GM19035 (cell line): ENCODE measurements around the gene NFIX.

ENCODE experiments used
- ATAC-seq: cut with Tn5 transposase; IDR thresholded peaks from one replicate; pipeline ENCODE4 v1.9.1; 2021; ENCODE audit not compliant: unreplicated experiment

Gene NFIX

DNA sequence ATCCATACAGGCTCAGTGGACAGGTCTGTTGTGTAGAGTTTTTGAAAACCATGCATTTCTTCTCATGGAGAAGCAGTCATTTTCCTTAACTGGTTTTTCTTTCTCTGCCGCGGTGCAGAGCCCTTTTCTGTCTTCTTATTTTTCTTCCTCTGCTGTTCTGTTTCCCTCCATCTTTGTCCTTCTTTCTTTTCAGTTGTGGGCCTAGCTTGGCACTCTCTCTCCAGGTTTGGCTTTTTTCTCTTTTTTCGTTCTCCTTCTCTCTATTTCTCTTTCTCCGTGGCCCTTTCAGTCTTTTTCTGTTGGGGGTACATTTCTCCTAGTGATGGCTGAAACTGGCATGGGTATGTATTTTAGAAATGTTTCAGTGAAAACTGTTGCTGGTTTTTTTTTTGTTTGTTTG lies 24.1 kb downstream of the NFIX start:
- ATAC-seq: no peak

DNA sequence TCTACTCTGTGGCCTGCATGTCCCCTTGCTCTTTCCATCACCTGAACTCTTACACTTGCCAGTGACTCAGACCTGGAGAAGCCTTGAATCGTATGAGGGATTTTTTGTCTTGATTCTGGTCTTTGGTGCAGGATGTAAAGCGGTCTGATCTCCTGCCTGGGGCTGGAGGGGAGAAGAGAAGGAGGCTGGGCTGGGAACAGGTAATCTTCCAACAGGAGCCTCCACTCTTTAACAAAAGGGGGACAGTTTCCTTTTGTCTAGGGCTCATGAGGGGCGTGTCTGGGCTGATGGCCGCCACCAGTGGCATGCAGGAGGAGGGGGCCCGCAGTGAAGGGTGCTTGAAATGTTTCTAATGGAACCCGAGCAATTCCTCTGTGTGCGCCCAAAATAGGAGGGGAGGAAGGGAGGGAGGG lies 24.7 kb downstream of the NFIX start:
- no peak for ATAC-seq

DNA sequence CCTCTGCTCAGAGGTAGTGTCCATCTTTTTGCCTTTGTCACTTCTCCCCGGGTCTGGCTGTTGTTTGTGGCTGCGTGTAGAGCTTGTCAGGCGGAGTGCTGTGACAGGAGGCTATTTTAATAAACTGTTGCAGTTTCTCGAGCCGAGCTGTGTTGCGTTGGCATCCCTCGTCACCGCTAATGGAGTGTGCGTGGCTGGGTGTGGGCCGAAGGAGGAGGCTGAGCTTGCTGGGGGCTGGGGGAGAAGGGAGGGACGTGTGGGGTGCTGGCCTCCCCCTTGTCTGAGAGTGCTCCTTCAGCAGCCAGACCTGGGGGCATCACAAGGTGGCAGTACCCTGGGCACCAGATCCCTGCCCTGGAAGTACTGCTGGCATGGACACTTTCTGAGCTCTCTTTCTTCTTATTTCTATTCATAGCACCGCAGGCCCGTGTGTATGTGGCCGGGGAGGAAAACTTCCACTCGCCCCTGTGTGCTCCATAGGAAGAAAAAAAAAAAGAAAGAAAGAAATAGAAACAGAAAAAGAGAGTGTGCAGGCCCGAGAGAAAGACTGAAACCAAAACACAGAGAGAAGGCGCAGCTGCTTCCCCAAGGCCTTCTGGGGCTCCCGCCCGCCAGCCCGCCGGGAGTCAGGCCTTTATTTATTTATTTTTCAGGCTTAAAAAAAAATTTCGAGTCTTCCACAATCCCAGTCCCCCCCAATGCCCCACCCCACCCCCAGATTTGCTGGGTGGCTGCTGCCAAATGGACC lies 27.0 kb downstream of the NFIX start:
- ATAC-seq: no peak

DNA sequence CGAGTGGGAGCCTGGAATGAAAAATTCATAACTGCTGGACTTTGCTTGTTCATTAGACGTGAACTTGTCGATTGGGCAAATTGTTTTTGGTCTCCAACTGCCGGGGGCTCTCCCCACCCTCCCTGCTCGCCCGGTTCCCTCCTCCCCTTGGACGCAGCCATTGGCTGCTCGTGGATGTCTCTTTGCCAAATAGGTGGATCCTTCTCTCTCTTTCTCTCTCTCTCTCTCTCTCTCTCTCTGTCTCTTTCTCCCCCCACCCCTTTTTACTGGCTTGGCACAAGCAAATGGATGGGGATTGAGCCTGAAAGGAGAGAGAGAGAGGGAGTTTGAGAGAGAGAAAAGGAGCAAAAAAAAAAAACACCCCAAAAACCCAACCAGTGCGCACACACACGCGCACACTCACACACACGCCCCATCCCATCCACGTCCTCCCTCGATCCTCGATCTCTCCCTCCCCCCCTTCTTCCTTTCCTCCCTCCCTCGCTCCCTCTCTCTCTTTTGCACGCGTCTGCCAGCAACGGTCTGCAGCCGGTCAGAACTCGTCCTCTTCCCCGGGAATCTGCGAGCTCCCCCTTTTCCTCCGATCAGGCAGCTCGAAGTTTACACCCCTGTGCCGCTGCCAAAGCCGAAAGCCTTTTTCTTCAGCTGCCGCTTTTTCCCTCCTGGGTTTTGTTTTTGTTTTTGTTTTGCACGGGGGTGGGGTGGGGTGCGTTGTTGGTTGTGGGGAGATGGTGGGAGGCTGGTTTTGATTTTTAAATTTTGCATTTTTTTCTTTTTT lies 27.8 kb downstream of the NFIX start:
- no peak for ATAC-seq

DNA sequence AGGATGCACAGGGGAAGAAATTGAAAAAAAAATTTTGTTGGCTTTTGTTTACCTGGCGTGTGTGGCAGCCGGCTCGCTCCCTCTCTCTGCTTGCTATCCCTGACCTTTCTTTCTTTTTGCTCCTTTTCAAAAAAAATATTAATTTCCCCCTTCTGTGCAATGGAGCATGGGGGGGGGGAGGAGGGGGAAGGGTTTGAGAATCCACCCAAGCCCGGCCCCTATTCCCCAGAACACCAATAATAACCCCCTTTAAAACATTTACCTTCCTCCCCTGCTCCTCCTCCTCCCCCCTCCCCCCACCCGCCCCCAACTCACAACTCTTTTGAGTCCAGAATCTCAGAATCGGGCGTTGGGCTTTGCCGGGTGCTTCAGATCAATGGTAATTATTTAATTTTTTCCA lies 28.4 kb downstream of the NFIX start:
- no peak for ATAC-seq

DNA sequence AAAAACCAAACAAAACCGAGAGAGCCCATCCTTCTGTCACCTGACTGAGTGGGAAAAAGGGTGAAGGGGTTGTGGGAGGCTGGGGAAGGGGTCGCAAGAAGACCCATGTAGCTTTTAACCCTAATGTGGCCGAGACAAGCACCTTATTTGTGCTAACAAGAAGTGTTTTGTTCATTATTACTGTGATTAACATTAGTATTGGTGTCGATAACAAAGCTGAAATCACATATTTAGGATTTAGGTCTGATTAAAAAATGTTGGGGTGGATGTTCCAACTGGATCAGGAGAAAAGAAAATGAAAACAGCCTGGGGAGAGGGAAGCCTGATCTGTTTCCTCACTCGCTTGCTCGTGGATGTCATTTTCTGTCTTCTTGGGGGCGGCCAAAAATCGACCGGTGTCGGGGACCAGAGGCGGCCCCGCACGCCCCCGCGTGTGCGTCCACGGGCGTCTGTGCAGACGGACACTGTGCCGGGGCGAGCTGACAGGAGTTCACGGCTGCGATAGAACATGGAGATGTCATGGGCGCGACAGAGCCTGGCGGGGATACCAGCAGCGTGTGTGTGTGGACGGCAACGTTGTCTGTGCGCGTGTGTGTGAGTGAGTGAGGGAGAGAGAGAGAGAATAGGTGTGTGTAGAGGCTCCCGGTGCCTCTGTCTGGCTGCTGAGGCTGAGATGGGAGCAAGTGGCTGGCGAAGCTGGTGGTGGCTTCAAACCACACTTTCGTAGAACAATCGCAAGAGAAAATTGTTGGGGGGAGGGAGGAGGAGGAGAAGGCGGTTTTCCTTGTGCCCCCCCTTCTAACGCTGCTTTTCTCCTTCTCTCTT lies 29.1 kb downstream of the NFIX start:
- ATAC-seq: no peak

DNA sequence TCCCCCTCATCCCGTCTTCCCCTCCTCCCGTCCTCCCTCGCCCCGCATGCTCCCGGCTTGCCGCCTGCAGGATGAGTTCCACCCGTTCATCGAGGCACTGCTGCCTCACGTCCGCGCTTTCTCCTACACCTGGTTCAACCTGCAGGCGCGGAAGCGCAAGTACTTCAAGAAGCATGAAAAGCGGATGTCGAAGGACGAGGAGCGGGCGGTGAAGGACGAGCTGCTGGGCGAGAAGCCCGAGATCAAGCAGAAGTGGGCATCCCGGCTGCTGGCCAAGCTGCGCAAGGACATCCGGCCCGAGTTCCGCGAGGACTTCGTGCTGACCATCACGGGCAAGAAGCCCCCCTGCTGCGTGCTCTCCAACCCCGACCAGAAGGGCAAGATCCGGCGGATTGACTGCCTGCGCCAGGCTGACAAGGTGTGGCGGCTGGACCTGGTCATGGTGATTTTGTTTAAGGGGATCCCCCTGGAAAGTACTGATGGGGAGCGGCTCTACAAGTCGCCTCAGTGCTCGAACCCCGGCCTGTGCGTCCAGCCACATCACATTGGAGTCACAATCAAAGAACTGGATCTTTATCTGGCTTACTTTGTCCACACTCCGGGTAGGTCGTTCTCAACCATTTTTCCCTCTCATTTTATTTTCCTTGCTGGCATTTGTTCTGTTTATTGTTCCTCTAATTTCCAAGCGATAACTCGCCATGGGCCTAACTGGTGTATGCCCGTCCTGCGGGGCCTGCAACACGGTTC lies 29.8 kb downstream of the NFIX start:
- ATAC-seq: no peak

DNA sequence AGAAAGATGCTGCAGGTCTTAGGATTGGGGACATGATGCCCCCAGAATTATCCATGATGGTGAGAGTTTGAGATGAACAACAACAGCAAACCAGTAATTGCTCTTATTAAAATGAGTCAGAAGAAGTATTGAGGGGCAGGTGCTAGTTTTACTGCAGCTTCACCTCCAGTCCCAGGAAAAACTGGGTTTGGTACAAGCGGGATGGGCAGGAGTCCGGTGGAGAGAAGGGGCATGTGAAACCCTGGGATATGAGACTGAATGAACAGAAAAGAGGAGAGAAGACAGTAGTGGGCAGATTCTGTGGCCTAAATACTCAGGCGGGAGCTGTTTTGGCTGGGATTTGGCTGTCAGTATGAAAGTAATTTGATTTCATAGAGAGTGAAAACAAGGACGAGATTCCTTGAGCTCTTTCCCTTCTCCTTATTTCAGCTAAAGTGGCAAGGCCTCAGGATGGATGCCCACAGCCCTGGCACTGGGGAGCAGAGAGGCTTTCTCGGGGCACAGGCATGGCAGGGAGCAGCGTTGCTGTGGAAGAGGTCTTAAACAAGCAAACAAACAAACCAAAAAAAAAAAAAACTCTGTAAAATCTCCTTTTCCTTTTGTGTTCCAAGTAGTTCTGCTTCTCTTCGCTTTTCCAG lies 30.7 kb downstream of the NFIX start:
- no peak for ATAC-seq

DNA sequence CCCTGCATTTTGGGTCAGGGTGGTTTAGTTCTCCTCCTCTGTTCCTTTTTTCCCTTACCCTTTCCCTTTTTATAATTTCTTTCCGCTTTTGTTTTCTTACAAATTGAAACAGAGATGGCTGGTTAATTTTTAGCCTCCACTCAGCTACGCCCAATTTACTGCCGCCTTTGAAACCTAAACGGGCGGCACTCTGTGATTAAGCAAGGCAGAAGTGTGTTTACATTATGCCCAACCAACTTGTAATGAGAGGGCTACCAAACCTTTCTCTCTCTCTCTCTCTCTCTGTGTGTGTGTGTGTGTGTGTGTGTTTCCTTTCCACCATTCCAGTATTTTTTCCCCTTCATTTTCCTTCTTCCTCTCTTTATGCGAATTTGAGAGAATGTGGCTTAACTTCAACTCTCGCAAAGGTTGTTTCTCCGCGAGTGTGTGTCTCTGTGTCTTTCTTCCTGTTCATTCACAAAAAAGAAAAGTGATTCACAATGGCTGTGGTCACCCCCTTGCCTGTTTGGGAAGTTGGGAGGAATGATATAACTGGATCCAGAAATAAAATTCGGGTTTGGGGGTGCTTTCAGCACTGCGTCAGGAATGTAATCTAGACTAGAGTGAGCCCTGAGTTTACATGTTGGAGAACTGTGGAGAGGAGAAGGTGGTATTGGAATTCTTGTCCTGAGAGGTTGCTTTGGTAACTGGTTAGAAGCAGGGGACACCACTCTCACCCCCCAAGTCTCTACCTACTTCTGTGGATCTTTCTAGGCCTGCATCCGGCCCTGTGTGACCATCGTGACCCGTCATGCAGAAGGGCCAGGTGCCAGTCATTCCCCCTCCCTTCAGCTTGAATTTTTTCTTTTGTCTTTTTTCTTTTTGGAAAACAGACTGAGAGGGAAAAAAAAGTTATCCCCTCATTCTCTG lies 31.4 kb downstream of the NFIX start:
- no peak for ATAC-seq

DNA sequence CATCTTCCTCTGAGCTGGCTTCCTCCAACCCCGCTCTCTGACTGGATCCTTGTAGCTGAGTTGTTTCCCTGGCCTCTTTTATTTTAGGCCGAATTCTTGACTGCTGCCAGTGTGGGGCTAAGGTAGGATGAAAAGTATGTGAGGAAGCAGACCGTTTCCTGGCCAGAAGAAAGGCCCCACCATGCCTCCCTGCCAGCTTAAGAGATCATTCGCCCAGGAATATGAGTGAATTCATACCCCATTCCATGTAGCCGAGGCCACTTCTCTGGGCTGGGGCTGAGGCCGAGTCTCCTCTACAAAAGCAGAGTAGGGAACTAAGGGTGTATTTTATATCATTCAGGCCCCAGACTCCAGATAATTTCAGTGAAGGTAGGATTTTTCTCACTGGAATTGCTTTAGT lies 32.3 kb downstream of the NFIX start:
- no peak for ATAC-seq

DNA sequence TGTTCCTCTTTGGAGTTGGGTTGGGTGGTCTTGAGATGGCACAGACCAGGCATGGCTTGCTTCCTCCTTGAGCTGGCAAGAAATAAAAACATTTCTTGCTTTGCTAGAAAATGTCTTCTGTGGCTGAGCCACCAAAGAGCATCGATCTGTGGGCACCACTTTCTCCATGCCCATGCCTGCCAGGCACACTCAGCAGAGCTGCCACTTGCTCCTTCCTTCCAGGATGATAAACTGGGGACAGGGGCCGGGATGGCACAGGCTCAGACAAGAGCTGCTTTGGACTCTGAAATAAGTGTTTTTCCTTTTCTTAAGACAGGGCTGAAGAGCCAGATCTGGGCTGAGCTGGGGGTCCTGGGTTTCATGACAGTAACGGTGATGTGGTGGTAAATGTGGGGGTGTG lies 32.8 kb downstream of the NFIX start:
- no peak for ATAC-seq

DNA sequence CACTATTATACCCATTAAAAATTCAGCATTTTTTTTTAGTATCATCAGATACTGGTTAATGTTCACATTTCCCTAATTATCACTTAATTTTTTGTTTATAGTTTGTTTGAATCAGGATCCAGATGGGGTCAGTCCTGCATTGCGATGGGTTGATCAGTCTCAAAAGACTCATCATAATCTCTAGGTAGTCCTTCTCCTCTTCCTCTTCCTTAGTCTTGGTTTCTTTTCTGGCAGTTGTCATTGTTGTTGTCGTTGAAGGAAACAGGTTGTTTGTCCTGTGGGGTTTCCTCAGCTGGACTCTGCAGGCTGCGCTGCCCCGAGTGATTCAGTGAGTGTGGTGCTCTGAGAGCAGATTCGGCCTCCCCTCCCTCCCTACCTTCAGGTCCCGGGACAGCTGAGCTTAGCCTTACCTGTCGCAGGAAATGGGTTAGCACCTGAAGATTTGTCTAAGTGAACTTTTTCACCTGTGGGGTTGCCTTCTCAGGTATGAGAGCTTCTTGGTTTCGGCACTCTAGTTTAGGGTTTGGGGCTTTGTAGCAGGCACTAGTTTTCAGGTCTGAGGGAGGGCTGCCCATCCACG lies 34.1 kb downstream of the NFIX start:
- no peak for ATAC-seq

DNA sequence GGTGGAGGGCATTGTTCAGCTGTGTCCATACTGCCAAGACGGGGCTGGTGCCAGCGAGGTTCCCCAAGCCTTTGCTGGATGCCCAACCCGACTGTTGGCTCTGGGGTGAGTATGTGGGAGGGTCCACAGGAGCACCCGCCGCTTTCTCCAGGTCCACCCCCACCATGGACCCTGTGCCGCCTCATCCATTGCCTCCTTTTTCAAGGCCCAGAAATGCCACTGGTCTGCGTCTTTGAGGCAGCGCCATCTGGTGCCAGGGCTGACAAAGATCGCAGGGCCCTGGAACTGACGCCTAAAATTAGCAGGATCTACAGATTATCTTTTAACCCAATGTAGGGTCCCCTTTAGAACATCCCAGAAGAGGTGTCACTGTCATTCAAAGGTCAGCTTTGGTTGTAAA lies 34.6 kb downstream of the NFIX start:
- ATAC-seq: no peak

DNA sequence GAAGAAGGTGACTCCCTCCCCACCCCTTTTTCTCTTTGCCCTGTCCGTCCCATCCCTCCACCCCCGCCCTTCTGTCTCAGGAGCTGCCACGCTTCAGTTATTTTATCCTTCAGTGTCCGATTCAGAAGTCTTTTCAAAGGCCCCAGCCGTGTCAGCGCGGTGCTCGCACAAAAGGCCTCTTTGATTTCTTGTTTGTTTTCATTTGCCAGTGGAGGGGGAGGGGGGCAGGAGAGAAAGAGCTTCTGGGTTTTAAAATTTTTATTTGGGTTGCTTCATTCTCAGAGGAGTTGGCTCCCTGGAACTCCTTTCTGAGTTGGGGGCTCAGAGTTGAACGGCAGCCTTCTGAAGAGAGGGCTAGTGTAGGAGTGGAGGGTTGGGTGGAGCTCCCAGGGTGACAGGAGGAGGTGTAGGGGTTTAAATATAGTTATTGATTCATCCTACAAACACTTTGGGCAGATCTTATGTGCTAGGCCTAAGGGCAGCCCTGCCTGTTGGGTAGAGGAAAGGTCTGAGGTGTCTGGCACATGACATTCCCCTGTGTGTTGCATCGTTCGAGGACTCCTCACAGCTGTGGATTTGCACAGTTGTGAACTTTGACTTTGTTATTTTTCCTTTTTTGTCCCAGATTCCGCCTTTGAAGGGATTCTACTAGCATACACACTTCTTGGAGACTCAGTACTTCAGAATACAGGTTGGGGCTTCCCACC lies 36.8 kb downstream of the NFIX start:
- ATAC-seq: no peak

DNA sequence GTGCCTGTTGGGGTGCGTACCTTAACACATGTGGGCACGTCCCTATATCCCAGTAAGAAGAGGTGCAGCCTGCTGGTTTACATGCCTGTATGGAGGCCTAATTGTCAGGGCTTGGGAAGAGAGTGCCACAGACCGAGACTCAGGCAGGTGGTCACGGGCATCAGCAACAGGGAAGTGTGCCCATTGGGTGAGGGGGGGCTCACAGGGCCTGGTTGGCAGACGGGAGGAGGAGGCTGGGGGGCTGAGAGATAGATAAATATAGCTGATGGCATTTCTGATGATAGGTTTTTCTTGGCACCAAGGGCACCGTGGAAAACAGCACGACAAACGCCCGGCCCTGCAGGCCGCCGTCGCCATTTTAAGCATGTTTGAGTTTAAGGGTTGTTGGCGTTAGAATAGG lies 37.6 kb downstream of the NFIX start:
- ATAC-seq: no peak

DNA sequence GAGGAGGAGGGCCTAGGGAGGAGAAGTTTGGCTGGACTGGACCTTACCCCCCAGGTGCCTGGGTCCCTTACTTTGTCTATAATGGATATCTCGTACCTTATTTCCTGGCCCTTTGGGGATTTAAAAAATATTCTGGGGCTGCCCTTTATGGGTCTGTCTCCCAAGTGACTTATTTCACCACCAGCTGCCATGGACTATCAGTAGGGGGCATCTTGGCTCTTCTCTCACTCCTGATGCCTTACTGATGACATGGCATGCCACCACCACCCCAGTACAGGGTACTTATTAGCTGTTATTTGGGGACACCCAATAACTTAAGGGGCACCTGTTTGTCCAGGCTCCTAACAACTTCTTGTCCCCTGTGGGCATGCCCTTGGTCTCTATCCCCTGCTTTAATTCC lies 38.0 kb downstream of the NFIX start:
- ATAC-seq: no peak

DNA sequence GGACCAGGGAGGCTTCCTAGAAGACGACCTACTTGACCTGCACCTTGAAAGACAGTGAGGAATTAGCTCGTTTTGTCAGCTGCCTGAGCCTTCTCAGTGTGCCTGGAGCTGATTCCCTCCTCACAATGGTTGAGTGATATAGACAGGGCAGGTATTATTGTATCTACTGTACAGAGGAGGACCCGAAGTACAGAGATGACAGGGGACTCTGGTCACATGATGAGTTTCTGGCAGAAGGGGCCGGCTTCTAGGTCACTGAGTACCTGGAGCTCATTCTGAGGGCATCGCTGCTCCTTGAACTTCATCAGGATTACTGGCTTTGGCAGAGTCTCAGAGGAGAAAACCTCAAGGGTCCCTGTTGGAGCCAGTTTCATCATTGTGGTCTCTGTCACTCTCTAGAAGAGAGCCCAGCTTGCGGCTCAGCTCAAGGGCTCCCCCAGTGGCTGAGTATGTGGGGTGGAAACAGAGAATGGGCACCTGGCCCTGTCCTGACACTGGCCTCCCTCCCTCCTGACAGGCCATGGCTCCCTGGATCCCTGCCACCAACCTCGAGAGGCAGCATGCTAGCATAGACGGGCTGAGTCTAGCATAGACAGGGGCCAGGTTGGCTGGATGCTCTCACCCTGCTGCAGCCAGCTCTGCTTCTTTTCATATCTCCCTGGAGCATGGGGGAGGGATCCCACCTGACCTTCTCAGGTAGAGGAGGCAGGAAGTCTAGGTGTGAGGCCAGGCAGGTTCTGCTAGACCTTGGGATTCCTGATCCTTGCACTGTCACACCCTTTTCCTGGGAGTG lies 38.7 kb downstream of the NFIX start:
- no peak for ATAC-seq

DNA sequence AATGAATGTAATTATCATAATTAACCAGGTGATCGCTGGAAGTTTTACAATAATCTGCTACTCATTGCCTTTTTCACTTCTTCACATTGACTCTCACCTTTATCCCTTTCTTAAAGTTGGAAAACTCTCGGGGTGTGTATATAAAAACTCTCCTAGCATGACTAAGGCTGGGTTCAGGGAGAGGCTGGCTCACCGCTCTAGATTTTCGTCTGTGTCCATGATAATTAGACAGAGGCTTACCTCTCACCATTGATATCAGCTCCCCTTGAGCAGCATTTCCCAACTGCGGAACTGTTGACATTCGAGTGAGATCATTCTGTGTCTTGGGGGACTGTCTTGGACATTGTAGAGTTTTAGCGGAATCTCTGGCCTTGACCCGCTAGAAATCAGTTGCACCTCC lies 39.4 kb downstream of the NFIX start:
- no peak for ATAC-seq
